NT2/D1 (cell line): ENCODE data around the gene SMARCC2.

ENCODE experiments used
- SUZ12 ChIP-seq: IDR thresholded peaks from 2 replicates; pipeline ENCODE4 v1.6.1; 2011; ENCODE audit not compliant: insufficient read length, insufficient read depth; ENCODE audit errors: extremely low read depth
- ZNF274 ChIP-seq: IDR thresholded peaks from 2 replicates; pipeline ENCODE4 v1.6.1; 2011; ENCODE audit warnings: mild to moderate bottlenecking, low read depth, low read length

GRCh38 chr12:56178347-56178746 is 10.9 kb downstream of the SMARCC2 start:
- TF ChIP-seq SUZ12 (no peak), ZNF274 (no peak)
